H1 (cell line): ENCODE results near the gene CASP9. TPM values are rescaled to one million over a fixed set of nuclear protein-coding genes. Genes with fewer than 3 reads are reported as not detected.

Source experiments
- SP2 ChIP-seq: IDR thresholded peaks from 2 replicates; pipeline ENCODE4 v1.6.1; 2012; ENCODE audit warnings: mild to moderate bottlenecking, low read length, inconsistent platforms
- TEAD4 ChIP-seq: IDR thresholded peaks from 2 replicates; pipeline ENCODE4 v1.6.1; 2012; ENCODE audit warnings: low read depth, low read length, inconsistent platforms, mixed read lengths
- polyA plus RNA-seq, 7 experiments: library from polyadenylated mRNA; depleted of rRNA in 3 of 7; stranded (reverse) in 5 of 7; unstranded in 2 of 7; fragments of >200 nt in 5 of 7; fragments of 200-250 nt in 2 of 7; gene quantifications; 1 replicate in 5 of 7; 2 replicates in 1 of 7; 4 replicates in 1 of 7; pipeline versions ENCODE4 v1.2.1 to v1.2.3, GENCODE V29; 2011 to 2013; ENCODE audit warnings: missing spikeins in 2 of 7, mixed read lengths in 2 of 7
- total RNA-seq: library from RNA; stranded (reverse); fragmentation: NEBNext Ultra II Directional; extraction: Animal tissue kit (Norgen Biotek cat#: 25700); gene quantifications from 2 replicates; pipeline ENCODE4 v1.2.1, GENCODE V29; 2021

The CASP9 gene
- total and polyA plus RNA-seq, 2 of the 8 experiments (the other 6 are each of a cell fraction or from before 2014, with no cell fraction given): 14.8 to 36.3 TPM

- no peak for TF ChIP-seq TEAD4
- TF ChIP-seq SP2: no peak
- TF ChIP-seq, all 59 proteins: peak for 0
These were observed 47.1 kb downstream of the CASP9 start (continued) for GRCh38 chr1:15476927-15477326.
